Heart right ventricle (tissue), 16 donors: ENCODE measurements around the gene SH3RF3. TPM values are rescaled to one million over a fixed set of nuclear protein-coding genes. Genes with fewer than 3 reads are reported as not detected.

ENCODE experiments used
- ATAC-seq, 8 donors: fragments of 200-7000 bp; cut with Tn5 transposase; one replicate each; pipeline ENCODE4 v1.9.1; 2020; ENCODE audit warnings: mild to moderate bottlenecking in 8 of 8, moderate library complexity in 8 of 8, moderate number of reproducible peaks in 1 of 8
- DNase-seq, 2 donors: peaks; one replicate each; pipeline ENCODE4 v3.0.0-alpha.2; 2020
- H3K27ac ChIP-seq, 10 donors: fragments of 200-600 bp; sonication (generic) in 2 of 10; one replicate each; pipeline versions ENCODE4 v1.5.0 to v1.8.0; 2020 to 2022; ENCODE audit warnings: mild to moderate bottlenecking in 3 of 10
- H3K27me3 ChIP-seq, 7 donors: fragments of 200-600 bp; one replicate each; pipeline ENCODE4 v1.8.0; 2021 to 2022; ENCODE audit warnings: mild to moderate bottlenecking in 2 of 7
- H3K36me3 ChIP-seq, 9 donors: fragments of 200-600 bp; sonication (generic) in 1 of 9; one replicate each; pipeline versions ENCODE4 v1.5.0 to v1.8.0; 2020 to 2022; ENCODE audit warnings: mild to moderate bottlenecking in 2 of 9
- H3K4me1 ChIP-seq, 9 donors: fragments of 200-600 bp; sonication (generic) in 1 of 9; one replicate each; pipeline versions ENCODE4 v1.5.0 to v1.8.0; 2020 to 2022; ENCODE audit warnings: mild to moderate bottlenecking in 4 of 9
- H3K4me3 ChIP-seq, 10 donors: fragments of 200-600 bp; sonication (generic) in 2 of 10; one replicate each; pipeline versions ENCODE4 v1.5.0 to v1.8.0; 2020 to 2022; ENCODE audit warnings: mild to moderate bottlenecking in 7 of 10, moderate library complexity in 2 of 10
- H3K9me3 ChIP-seq, 11 donors: fragments of 200-600 bp in 10 of 11; sonication (generic) in 2 of 11; one replicate each; pipeline versions ENCODE4 v1.5.0 to v1.8.0; 2013 to 2022; ENCODE audit warnings: mild to moderate bottlenecking in 2 of 11, control low read depth in 1 of 11, moderate library complexity in 1 of 11
- CTCF ChIP-seq, 9 donors: fragments of 200-600 bp; sonication (generic) in 2 of 9; IDR thresholded peaks; one replicate each; pipeline versions ENCODE4 v1.5.0 to v1.8.0; 2021 to 2022; ENCODE audit warnings: antibody characterized with exemption in 9 of 9, mild to moderate bottlenecking in 5 of 9, moderate library complexity in 1 of 9
- WGBS, 2 donors: extraction: QIAGEN DNeasy Blood & Tissue Kit; methylation state at CpG; one replicate each; pipeline ENCODE4 v1.1.7; 2013; ENCODE audit warnings: inconsistent platforms in 1 of 2; 5-methylcytosine and 5-hydroxymethylcytosine counted together
- intact Hi-C, 10 donors: fragments of 100-400 bp; cut with DNase I; formaldehyde crosslinking; loops; one replicate each; pipeline versions ENCODE4 v1.11.1 to v1.14.2; 2022
- polyA plus RNA-seq, 2 donors: library from polyadenylated mRNA; stranded (reverse); fragments of 200-250 nt; gene quantifications; one replicate each; pipeline ENCODE4 v1.2.3, GENCODE V29; 2013
- total RNA-seq, 10 donors: library from RNA; stranded (reverse); fragmentation: NEBNext Ultra II Directional in 3 of 10; extraction: Animal tissue kit (Norgen Biotek cat#: 25700) in 3 of 10; gene quantifications; one replicate each; pipeline versions ENCODE4 v1.2.1 to v1.2.4, GENCODE V29; 2021 to 2023
- donor health status: Arrhythmogenic right ventricular cardiomyopathy.
- donor health status: ischemic (EF 13 %, LVEDD 7.1; RV severe dilation, severe dysfunction).
- donor health status: healthy with polysubstance abuse.
- donor health status: DM: no; HTN: yes; CAD: no.
- donor health status: DM: no; HTN: no; CAD: no.
- donor health status: ischemic (EF 25% LVEDD 6.9; RV normal size, moderate dysfunction).
- donor health status: ischemic (EF 25% LVEDD 5.7; RV mildly dilated, moderate dysfunction).
- donor health status: healthy.
- donor health status: DM: yes; HTN: yes; CAD: no.
- donor health status: Ischemic cardiomyopathy.
- donor health status: ischemic (EF 35%, LVEDD 5.7; RV mildly dilated, moderate dysfunction).
- donor health status: nonischemic (EF 11% LVEDD 7.7; RV severe dilation, severe dysfunction).
- donor health status: DM: yes; HTN: yes; CAD: no.
- donor health status: PGD.
- donor health status: ischemic (EF 29% LVEDD 5.4; RV normal size, mild dysfunction).
- donor health status: nonischemic (EF 23%, LVEDD 6.1; RV moderate dilation, normal function).

SH3RF3 gene
- total and polyA plus RNA-seq, 12 donors, result 5.0 to 11.5 (median 8.6) TPM

GRCh38 chr2:109153005-109153784, 24.2 kb downstream of the SH3RF3 start:
- no peak overlapping the region for H3K4me3 ChIP-seq
- H3K27me3 ChIP-seq, result no peaks in the 10 kb centered on the region
- no peak overlapping the region for H3K27ac ChIP-seq
- ATAC-seq (no peak), DNase-seq (no peak)
- no peak for TF ChIP-seq CTCF (IDR thresholded peaks at IDR 0.05)
- H3K9me3 ChIP-seq, result no peaks in the 10 kb centered on the region
- no peaks in the 10 kb centered on the region for H3K36me3 ChIP-seq
- WGBS, 2 donors, result 85 to 94% methylated on average over 10 of the region's 10 CpGs
- intact Hi-C loops, result no loop called here
- H3K4me1 ChIP-seq, result peaks cover 0 to 38% (median 16%) of the 10 kb centered on the region in 9 donors

- ATAC-seq, result no peak
- Histone ChIP-seq H3K4me3 (no peak overlapping the region), H3K9me3 (no peaks in the 10 kb centered on the region), H3K27me3 (no peaks in the 10 kb centered on the region), H3K27ac (no peak overlapping the region), H3K4me1 (peaks cover 0 to 33% (median 13%) of the 10 kb centered on the region in 9 donors), H3K36me3 (no peaks in the 10 kb centered on the region)
- TF ChIP-seq CTCF (IDR thresholded peaks at IDR 0.05), result no peak
- intact Hi-C loops, result no loop called here
- no peak for DNase-seq
- WGBS, 2 donors, result 90 to 92% methylated on average over 5 of the region's 5 CpGs
These were observed 24.8 kb downstream of the SH3RF3 start for GRCh38 chr2:109153807-109154206.

GRCh38 chr2:109154226-109154625, 25.2 kb downstream of the SH3RF3 start:
- Histone ChIP-seq H3K27me3 (no peaks in the 10 kb centered on the region), H3K36me3 (no peaks in the 10 kb centered on the region), H3K4me1 (peaks cover 0 to 29% (median 10%) of the 10 kb centered on the region in 9 donors), H3K9me3 (no peaks in the 10 kb centered on the region), H3K4me3 (no peak overlapping the region), H3K27ac (no peak overlapping the region)
- ATAC-seq (no peak), DNase-seq (no peak)
- no peak for TF ChIP-seq CTCF (IDR thresholded peaks at IDR 0.05)
- 85 to 98% methylated on average over 3 of the region's 3 CpGs for WGBS, 2 donors
- intact Hi-C loops, result no loop called here

GRCh38 chr2:109155553-109156451, 26.8 kb downstream of the SH3RF3 start:
- WGBS, 2 donors, result 39 to 54% methylated on average over 11 of the region's 11 CpGs
- intact Hi-C loops, result no loop called here
- DNase-seq (no peak), ATAC-seq (peak in 7 of 8 donors; percentile 49 to 83 (median 69))
- no peak overlapping the region for H3K4me3 ChIP-seq
- no peaks in the 10 kb centered on the region for H3K9me3 ChIP-seq
- H3K27me3 ChIP-seq, result no peaks in the 10 kb centered on the region
- H3K36me3 ChIP-seq, result no peaks in the 10 kb centered on the region
- TF ChIP-seq CTCF (IDR thresholded peaks at IDR 0.05), result no peak
- H3K4me1 ChIP-seq, result peaks cover 0 to 25% (median 10%) of the 10 kb centered on the region in 9 donors
- H3K27ac ChIP-seq, result no peak overlapping the region
